ENCODE measurements around the gene VPS13C.
A peak's percentile ranks its signal among the peaks of the same experiment; 100 is the strongest.

The VPS13C gene

DNA sequence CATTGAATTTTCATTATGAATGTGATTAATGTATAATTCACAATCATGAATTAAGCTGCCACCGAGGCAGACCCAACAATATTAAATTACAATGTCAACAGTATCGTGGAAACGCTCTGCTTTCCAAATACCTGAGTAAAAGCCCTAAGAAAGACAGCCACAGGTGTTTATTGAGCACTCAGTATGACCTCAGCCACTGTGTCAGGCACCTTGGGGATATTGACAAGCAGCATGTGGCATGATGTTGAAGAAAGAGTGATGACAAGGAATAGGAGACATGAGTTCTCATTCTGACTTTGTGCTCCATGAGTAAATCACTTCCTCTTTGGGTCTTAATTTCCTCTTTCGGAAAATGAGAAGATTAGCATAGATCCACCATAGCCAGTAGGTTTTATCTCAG, 19.3 kb upstream of the VPS13C start:
- no peak for DNase-seq (ENCODE audit: low read depth in 2 of 3, low spot score in 2 of 3)

GRCh38 chr15:62075595-62076277, 15.5 kb upstream of the VPS13C start:
- DNase-seq (ENCODE audit: low read depth in 2 of 3, low spot score in 2 of 3) = no peak

DNA sequence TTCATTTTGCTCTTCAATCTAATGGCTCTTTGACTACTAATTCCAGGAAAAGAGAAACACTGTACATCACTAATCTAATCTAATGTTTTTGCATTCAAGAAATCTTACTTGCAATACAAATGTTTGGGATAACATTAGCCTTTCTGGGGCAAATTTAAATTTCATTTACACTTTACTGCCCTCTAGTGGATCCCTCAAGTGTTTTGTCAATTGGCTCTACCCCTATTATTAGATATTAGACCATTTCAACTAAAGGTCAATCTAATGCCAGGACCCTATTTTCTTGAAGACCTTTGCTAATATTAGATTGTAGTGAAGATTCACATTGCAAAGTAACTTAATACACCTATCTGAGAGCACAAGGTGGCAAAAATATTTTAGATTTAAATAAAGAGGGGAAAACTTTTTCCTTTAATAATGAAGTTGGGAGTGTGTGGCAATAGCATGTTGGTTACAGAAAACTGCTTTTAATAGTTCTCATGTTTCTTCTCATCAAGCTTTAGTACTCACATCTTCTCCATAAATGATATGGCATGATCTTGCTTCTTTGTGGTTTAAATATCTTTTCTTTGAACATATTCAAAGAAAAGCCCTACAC, 11.6 kb upstream of the VPS13C start:
- DNase-seq (ENCODE audit: low read depth in 2 of 3, low spot score in 2 of 3) = no peak

- DNase-seq (ENCODE audit: low read depth in 2 of 3, low spot score in 2 of 3) = no peak
Observed at GRCh38 chr15:62069551-62069950, 9.3 kb upstream of the VPS13C start.

DNA sequence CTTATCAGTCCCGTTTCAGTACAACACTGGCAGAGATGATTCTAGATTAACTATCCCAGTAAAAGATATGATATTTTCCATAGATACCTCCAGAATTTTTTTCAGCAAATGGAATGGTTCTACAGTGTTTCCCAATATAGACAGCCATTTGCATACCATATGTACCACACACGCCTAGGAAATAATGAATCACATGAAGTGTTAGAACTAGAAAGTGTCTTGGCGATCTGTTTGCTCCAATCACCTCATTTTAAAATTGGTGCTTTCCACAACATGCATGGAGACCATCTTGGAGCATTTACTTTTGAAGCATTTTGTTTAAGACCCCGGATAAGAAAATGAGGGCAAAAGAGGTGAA, 8.5 kb upstream of the VPS13C start:
- no peak for DNase-seq (ENCODE audit: low read depth in 2 of 3, low spot score in 2 of 3)

DNA sequence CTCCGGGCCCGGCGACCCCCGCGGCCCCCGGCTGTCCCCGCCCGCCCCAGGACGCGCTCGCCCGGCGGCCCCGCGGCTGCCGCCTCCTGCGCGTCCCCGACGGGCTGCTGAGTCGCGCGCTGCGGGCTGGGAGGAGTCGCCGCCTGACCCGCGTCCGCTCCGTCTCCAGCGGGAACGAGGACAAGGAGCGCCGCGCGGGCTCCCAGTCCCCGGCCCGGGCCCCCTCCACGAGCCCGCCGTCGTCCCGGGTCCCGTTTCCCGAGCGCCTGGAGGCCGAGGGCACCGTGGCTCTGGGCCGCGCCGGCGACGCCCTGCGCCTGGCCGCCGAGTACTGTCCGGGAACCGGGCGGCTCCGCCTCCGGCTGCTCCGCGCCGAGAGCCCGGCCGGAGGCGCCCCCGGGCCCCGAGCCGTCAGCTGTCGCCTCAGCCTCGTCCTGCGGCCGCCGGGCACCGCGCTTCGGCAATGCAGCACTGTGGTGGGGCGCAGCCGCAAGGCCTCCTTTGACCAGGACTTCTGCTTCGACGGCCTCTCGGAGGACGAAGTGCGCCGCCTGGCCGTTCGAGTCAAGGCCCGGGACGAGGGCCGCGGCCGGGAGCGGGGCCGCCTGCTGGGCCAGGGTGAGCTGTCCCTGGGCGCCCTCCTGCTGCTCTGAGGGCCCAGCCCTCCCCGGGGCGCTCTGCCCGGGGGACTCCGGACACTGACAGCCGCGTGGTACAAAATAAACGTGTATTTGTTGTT, 8.0 kb upstream of the VPS13C start:
- DNase-seq (ENCODE audit: low read depth in 2 of 3, low spot score in 2 of 3) = peak in 2 of 3 experiments; percentile 8 to 11

DNA sequence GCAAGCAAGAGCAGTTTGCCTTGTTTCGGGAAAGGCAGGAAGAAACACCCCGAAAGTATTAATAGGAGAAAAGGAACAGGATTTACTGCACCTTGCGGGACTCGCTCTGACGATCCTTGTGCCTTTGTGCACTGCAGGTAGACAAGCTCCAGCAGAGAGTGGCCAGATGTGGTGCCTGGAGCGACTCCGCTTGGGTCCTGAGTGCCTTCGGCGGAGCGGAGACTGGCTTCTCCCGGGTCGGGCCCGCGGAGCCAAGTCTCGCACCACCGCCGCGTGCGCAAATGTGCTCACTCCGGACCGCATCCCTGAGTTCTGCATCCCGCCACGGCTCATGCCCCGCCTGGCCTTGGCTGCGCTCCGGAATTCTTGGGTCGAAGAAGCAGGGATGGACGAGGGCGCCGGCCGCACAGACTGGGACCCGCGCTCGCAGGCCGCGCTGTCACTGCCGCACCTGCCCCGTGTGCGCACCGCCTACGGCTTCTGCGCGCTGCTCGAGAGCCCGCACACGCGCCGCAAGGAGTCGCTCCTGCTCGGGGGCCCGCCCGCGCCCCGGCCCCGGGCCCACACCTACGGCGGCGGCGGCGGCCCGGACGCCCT, 7.3 kb upstream of the VPS13C start:
- peak in 1 of 3 experiments; percentile 3 for DNase-seq (ENCODE audit: low read depth in 2 of 3, low spot score in 2 of 3)

- peak; percentile 13 to 37 (median 28) for DNase-seq (ENCODE audit: low read depth in 2 of 3, low spot score in 2 of 3)
Observed at GRCh38 chr15:62066663-62067447, 6.6 kb upstream of the VPS13C start, which contains the start of gene C2CD4A. C2CD4A (plus strand) TSS chr15:62066977; CDS start chr15:62067614, 637 bp downstream.

GRCh38 chr15:62063825-62064635, 3.8 kb upstream of the VPS13C start:
- no peak for DNase-seq (ENCODE audit: low read depth in 2 of 3, low spot score in 2 of 3)

DNA sequence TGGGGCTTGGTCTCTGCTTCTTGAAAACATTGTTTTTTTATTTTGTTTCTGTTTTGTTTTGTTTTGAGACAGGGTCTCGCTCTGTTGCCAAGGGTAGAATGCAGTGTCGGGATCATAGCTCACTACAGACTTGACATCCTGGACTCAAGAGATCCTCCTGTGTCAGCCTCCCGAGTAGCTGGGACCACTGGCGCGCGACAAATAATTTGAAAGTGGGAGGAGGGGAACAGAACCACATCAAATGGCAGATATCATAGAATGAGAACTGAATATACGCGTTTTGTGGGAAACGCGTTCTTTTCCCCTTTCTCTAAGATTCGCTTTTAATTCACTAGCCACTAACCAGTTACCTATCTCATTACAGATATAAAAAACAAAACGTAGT, 641 bp upstream of the VPS13C start:
- DNase-seq (ENCODE audit: low read depth in 2 of 3, low spot score in 2 of 3) = no peak

- DNase-seq (ENCODE audit: low read depth in 2 of 3, low spot score in 2 of 3) = peak; percentile 32 to 42 (median 36)
Observed at GRCh38 chr15:62059816-62060112, 483 bp downstream of the VPS13C start.

DNA sequence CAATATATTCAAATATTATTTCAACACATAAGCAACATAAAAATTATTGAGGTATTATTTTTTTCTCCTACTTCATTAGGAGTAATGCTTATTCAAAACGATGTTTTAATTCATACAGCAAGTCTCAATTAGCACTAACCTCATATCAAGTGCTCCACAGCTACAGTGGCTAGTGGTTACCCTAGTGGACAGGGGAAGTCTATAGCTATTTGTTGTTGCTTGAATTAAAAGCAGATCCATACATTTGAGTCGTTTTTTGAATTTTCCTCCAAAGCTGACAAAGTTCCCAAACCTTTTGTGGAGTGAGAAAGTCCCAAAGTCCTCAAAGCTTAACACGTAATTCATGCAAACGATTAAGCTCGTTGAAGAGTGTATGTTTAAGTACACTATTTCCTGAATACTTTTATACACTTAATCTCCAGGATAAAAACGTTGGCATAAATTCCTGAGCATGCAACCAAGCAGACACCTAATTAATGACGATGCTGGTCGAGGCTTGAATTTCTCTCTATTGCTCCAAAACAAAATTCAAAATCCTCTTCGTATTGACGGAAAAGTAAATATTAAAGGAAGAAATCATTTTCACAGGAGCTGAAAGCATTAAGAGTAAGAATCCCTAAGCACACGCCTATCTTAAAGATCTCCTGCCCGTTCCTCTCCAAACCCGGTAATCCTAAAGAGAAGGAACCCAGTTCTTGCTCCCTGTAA, 985 bp downstream of the VPS13C start:
- no peak for DNase-seq (ENCODE audit: low read depth in 2 of 3, low spot score in 2 of 3)

DNA sequence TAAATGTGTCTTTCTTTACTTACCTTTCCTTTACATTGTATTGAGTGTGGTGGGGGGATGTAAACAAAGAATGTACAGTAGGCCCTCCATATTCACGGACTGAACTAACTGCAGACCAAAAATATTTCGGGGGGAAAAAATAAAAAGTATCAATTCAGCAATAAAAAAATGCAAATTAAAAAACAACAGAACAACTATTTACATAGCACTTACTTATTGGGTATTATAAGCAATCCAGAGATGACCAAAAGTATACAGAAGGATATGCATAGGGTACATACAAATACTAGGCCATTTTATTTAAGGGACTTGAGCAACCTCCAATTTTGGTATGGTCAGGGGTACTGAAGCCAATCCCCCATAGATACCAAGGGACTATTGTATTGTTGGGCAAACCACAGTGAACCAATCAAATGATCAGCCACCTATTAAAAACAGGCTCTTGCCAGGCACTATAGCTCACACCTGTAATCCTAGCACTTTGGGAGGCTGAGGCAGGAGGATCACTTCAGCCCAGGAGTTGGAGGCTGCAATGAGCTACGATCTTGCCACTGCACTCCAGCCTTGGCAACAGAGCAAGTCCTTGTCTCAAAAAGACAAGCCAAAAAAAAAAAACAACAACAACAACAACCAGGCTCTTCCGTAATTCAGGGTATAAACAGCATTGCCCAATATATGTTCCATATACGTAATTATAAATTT, 1.8 kb downstream of the VPS13C start:
- no peak for DNase-seq (ENCODE audit: low read depth in 2 of 3, low spot score in 2 of 3)

- DNase-seq (ENCODE audit: low read depth in 2 of 3, low spot score in 2 of 3) = no peak
Observed at GRCh38 chr15:62057341-62057980, 2.8 kb downstream of the VPS13C start.

DNA sequence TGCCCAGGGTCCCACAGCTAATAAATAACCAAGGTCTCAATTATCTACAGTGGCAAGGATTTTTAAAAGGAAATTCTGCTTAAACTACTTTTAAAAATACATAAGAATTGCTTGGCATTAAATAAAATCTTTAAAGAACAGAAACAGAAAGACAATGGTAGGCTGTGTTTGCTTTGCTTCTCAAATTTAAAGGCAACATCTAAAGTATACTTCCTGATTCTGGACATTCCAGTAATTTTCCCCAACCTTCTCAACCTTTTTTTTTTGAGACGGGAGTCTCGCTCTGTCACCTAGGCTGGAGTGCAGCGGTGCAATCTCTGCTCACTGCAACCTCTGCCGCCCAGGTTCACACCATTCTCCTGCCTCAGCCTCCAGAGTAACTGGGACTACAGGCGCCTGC, 5.3 kb downstream of the VPS13C start:
- DNase-seq (ENCODE audit: low read depth in 2 of 3, low spot score in 2 of 3) = no peak

GRCh38 chr15:62053439-62054085, 6.7 kb downstream of the VPS13C start:
- DNase-seq (ENCODE audit: low read depth in 2 of 3, low spot score in 2 of 3) = no peak

DNA sequence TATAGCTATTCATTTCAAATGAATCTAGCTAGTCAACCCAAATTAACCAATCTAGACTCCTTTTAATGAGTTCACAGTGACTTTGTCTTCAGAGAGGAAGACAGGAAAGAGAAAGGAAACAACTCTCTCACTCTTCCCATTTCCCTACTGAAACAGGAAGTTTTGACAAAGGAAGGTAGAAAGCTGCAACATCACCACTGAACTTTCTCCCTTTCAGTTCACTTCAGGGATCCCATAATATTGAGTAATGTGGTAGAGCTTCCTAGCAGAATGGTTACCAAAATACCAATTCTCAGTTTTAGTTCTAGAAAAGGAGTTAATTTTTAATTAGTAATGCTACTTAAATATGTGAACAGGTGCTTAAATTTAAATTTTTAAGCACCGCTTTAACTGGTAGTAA, 7.5 kb downstream of the VPS13C start:
- no peak for DNase-seq (ENCODE audit: low read depth in 2 of 3, low spot score in 2 of 3)

DNA sequence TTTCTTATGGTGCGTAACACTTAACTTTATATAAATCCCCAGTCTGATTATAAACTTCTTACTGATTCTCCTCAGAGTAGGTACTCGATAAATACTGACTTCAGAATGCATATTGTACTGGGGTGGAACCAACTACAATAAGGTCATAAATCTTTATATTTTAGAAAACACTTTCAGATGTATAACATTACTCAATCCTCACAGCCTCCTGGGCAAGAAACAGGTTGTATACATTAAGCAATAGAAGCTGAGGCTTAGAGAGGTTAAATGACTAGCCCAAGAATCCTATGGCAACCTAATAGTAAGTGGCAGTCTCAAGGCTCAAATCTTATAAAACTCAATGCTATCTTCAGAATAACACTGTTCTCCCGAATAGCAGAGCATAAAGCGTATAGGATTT, 9.1 kb downstream of the VPS13C start:
- no peak for DNase-seq (ENCODE audit: low read depth in 2 of 3, low spot score in 2 of 3)

Measured in activated CD8-positive, alpha-beta memory T cell treated with anti-CD3 and anti-CD28 coated beads for 48 hours (primary cell).